Measurements from ENCODE around the gene STEAP1B.
A peak's percentile ranks its signal among the peaks of the same experiment; 100 is the strongest.

The STEAP1B gene

GRCh38 chr7:22386206-22386858, 113.7 kb downstream of the STEAP1B start:
- DNase-seq (ENCODE audit: low read depth) = no peak
- no peak overlapping the region for H3K4me3 ChIP-seq (ENCODE audit: low read length)
- no peak for TF ChIP-seq CTCF (IDR thresholded peaks at IDR 0.05; ENCODE audit: insufficient read depth, low read depth, low read length, missing control alignments)

GRCh38 chr7:22385326-22385725, 114.7 kb downstream of the STEAP1B start:
- TF ChIP-seq CTCF (IDR thresholded peaks at IDR 0.05; ENCODE audit: insufficient read depth, low read depth, low read length, missing control alignments) = no peak

DNA sequence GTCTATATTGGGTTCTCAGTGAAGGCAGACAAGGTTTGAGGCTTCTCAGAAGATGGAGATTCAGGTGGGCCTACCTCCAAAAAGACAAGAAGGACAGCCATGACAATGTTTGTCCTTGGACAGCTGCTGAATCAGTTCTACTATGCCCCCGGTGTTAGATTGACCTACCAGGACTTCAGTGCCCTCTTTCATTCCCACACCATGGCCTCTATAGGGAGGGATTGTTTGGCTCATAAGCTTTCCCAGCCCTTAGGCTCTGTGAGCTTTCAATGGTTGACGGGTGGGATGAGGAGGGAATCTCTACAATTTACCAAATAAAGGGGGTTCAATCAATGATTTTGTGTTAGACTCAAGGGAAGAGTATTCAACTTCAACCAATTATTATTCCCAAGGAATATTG, 119.7 kb downstream of the STEAP1B start:
- TF ChIP-seq CTCF (IDR thresholded peaks at IDR 0.05; ENCODE audit: insufficient read depth, low read depth, low read length, missing control alignments) = no peak
- H3K4me3 ChIP-seq (ENCODE audit: low read length) = no peak overlapping the region
- no peak for DNase-seq (ENCODE audit: low read depth)

More at GRCh38 chr7:22385326-22385725, 114.7 kb downstream of the STEAP1B start:
- DNase-seq (ENCODE audit: low read depth) = no peak
- H3K4me3 ChIP-seq (ENCODE audit: low read length) = no peak overlapping the region

GRCh38 chr7:22378199-22378980, 121.6 kb downstream of the STEAP1B start:
- H3K4me3 ChIP-seq (ENCODE audit: low read length) = no peak overlapping the region
- TF ChIP-seq CTCF (IDR thresholded peaks at IDR 0.05; ENCODE audit: insufficient read depth, low read depth, low read length, missing control alignments) = no peak
- DNase-seq (ENCODE audit: low read depth) = no peak

GRCh38 chr7:22377703-22378102, 122.3 kb downstream of the STEAP1B start:
- DNase-seq (ENCODE audit: low read depth) = no peak
- no peak for TF ChIP-seq CTCF (IDR thresholded peaks at IDR 0.05; ENCODE audit: insufficient read depth, low read depth, low read length, missing control alignments)
- H3K4me3 ChIP-seq (ENCODE audit: low read length) = no peak overlapping the region

GRCh38 chr7:22375359-22376048, 124.5 kb downstream of the STEAP1B start:
- no peak for TF ChIP-seq CTCF (IDR thresholded peaks at IDR 0.05; ENCODE audit: insufficient read depth, low read depth, low read length, missing control alignments)
- DNase-seq (ENCODE audit: low read depth) = peak; percentile 76
- no peak overlapping the region for H3K4me3 ChIP-seq (ENCODE audit: low read length)

All from epithelial cell of esophagus (primary cell).